Neural crest cell (in vitro differentiated cells): Measurements from ENCODE around the gene LGALS13. TPM values are rescaled to one million over a fixed set of nuclear protein-coding genes. Genes with fewer than 3 reads are reported as not detected.
A peak's percentile ranks its signal among the peaks of the same experiment; 100 is the strongest.

Experiments
- DNase-seq: peaks from one replicate; pipeline ENCODE4 v3.0.0; 2021; ENCODE audit warnings: low read depth, mixed read lengths, low spot score
- H3K27ac Mint-ChIP-seq: one replicate; pipeline ENCODE4 v1.8.0; 2021; ENCODE audit warnings: mild to moderate bottlenecking, mixed read lengths; ENCODE audit not compliant: unreplicated experiment
- H3K27me3 Mint-ChIP-seq: 2 replicates; pipeline ENCODE4 v1.8.0; 2021; ENCODE audit warnings: low read depth, mild to moderate bottlenecking, mixed read lengths
- H3K36me3 Mint-ChIP-seq: 2 replicates; pipeline ENCODE4 v1.8.0; 2021; ENCODE audit warnings: low read depth, mild to moderate bottlenecking, mixed read lengths
- H3K4me1 Mint-ChIP-seq: 2 replicates; pipeline ENCODE4 v1.8.0; 2021; ENCODE audit warnings: mixed read lengths
- H3K4me3 Mint-ChIP-seq: one replicate; pipeline ENCODE4 v1.8.0; 2021; ENCODE audit warnings: mild to moderate bottlenecking, mixed read lengths
- H3K9me3 Mint-ChIP-seq: 2 replicates; pipeline ENCODE4 v1.8.0; 2021; ENCODE audit warnings: mixed read lengths
- total RNA-seq: library from RNA; stranded (reverse); gene quantifications from 2 replicates; pipeline ENCODE4 v1.2.1, GENCODE V29; 2021
- TF ChIP-seq, protein P1 (sequence below): fragments of 200-600 bp; sonication (generic); conservative IDR thresholded peaks from 2 replicates; pipeline ENCODE4 v1.5.0; 2021; ENCODE audit warnings: antibody characterized with exemption, mild to moderate bottlenecking

Gene LGALS13
- total RNA-seq, 1 donor from 2014 or later, result not detected

GRCh38 chr19:39637891-39638290 lies 35.6 kb downstream of the LGALS13 start:
- TF ChIP-seq, protein P1, sequence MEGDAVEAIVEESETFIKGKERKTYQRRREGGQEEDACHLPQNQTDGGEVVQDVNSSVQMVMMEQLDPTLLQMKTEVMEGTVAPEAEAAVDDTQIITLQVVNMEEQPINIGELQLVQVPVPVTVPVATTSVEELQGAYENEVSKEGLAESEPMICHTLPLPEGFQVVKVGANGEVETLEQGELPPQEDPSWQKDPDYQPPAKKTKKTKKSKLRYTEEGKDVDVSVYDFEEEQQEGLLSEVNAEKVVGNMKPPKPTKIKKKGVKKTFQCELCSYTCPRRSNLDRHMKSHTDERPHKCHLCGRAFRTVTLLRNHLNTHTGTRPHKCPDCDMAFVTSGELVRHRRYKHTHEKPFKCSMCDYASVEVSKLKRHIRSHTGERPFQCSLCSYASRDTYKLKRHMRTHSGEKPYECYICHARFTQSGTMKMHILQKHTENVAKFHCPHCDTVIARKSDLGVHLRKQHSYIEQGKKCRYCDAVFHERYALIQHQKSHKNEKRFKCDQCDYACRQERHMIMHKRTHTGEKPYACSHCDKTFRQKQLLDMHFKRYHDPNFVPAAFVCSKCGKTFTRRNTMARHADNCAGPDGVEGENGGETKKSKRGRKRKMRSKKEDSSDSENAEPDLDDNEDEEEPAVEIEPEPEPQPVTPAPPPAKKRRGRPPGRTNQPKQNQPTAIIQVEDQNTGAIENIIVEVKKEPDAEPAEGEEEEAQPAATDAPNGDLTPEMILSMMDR, result no peak
- H3K4me3 Mint-ChIP-seq, result no peak overlapping the region
- H3K27me3 Mint-ChIP-seq, result peaks cover 86% of the 10 kb centered on the region
- H3K4me1 Mint-ChIP-seq, result no peaks in the 10 kb centered on the region
- no peaks in the 10 kb centered on the region for H3K36me3 Mint-ChIP-seq
- peaks cover 7% of the 10 kb centered on the region for H3K9me3 Mint-ChIP-seq
- DNase-seq, result no peak
- H3K27ac Mint-ChIP-seq, result no peak overlapping the region

- H3K27ac Mint-ChIP-seq, result no peak overlapping the region
- H3K27me3 Mint-ChIP-seq, result peaks cover 82% of the 10 kb centered on the region
- H3K4me3 Mint-ChIP-seq, result no peak overlapping the region
- no peaks in the 10 kb centered on the region for H3K4me1 Mint-ChIP-seq
- H3K36me3 Mint-ChIP-seq, result no peaks in the 10 kb centered on the region
- TF ChIP-seq, protein P1, result no peak
- H3K9me3 Mint-ChIP-seq, result no peaks in the 10 kb centered on the region
- no peak for DNase-seq
Measured at GRCh38 chr19:39641773-39642172, 39.4 kb downstream of the LGALS13 start.

- Mint-ChIP-seq H3K4me1 (no peaks in the 10 kb centered on the region), H3K36me3 (no peaks in the 10 kb centered on the region), H3K27me3 (peaks cover 84% of the 10 kb centered on the region), H3K4me3 (no peak overlapping the region), H3K27ac (no peak overlapping the region), H3K9me3 (no peaks in the 10 kb centered on the region)
- DNase-seq, result no peak
- TF ChIP-seq, protein P1, result no peak
Measured at GRCh38 chr19:39643591-39643990, 41.3 kb downstream of the LGALS13 start.

DNA sequence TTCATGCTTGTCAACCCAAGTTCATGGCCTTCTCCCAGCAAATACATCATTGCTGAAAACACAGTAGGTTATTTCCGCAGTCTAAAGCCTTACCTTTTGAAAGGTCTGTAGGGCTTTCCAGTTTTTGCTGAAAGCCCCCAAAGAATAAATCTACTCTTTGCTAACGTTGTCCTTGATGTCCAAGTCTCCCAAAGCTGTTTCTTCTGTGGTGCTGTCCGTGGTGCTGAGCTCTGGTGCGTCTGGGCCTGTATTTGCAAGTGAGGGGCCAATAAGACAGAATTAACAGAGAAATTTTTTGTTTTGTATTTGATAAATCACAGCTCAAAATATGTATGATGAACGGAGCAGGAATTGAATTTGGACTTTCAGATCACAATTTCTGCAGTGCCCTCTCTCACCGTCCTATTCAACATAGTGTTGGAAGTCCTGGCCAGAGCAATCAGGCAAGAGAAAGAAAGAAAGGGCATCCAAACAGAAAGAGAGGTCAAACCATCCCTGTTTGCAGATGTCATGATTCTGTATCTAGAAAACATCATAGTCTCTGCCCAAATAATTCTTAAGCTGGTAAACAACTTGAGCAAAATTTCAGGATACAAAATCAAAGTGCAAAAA lies 43.6 kb downstream of the LGALS13 start:
- Mint-ChIP-seq H3K4me1 (no peaks in the 10 kb centered on the region), H3K36me3 (peaks cover 2% of the 10 kb centered on the region), H3K27ac (no peak overlapping the region), H3K4me3 (no peak overlapping the region), H3K27me3 (peaks cover 86% of the 10 kb centered on the region), H3K9me3 (no peaks in the 10 kb centered on the region)
- TF ChIP-seq, protein P1, result no peak
- peak; percentile 38 for DNase-seq

- peaks cover 90% of the 10 kb centered on the region for H3K27me3 Mint-ChIP-seq
- peaks cover 2% of the 10 kb centered on the region for H3K36me3 Mint-ChIP-seq
- H3K27ac Mint-ChIP-seq, result no peak overlapping the region
- DNase-seq, result no peak
- H3K4me3 Mint-ChIP-seq, result no peak overlapping the region
- no peaks in the 10 kb centered on the region for H3K9me3 Mint-ChIP-seq
- TF ChIP-seq, protein P1, result no peak
- H3K4me1 Mint-ChIP-seq, result no peaks in the 10 kb centered on the region
Measured at GRCh38 chr19:39647918-39648317, 45.6 kb downstream of the LGALS13 start.
